Osteoblast (primary cell): Measurements from ENCODE around the gene DTX4. TPM values are rescaled to one million over a fixed set of nuclear protein-coding genes. Genes with fewer than 3 reads are reported as not detected.

Experiments
- DNase-seq: peaks from one replicate; pipeline ENCODE4 v3.0.0; 2011; ENCODE audit warnings: low spot score, mixed read lengths; ENCODE audit not compliant: insufficient read length; ENCODE audit errors: missing footprints
- H2AFZ ChIP-seq: 2 replicates; pipeline ENCODE4 v1.6.0; 2011; ENCODE audit warnings: mild to moderate bottlenecking, low read length
- H3K27ac ChIP-seq: 2 replicates; pipeline ENCODE4 v1.5.1; 2011; ENCODE audit warnings: mild to moderate bottlenecking, low read depth, low read length, moderate library complexity
- H3K27me3 ChIP-seq: 2 replicates; pipeline ENCODE4 v1.6.0; 2012; ENCODE audit warnings: mild to moderate bottlenecking, control low read depth, inconsistent platforms, low read length, moderate library complexity; ENCODE audit not compliant: insufficient read depth
- H3K36me3 ChIP-seq: 2 replicates; pipeline ENCODE4 v1.5.1; 2011; ENCODE audit warnings: mild to moderate bottlenecking, low read length, control low read depth, moderate library complexity; ENCODE audit not compliant: insufficient read depth
- H3K4me1 ChIP-seq: 2 replicates; pipeline ENCODE4 v1.5.1; 2011; ENCODE audit warnings: mild to moderate bottlenecking, low read length, control low read depth, moderate library complexity; ENCODE audit not compliant: insufficient read depth
- H3K4me2 ChIP-seq: 2 replicates; pipeline ENCODE4 v1.6.0; 2011; ENCODE audit warnings: mild to moderate bottlenecking, low read length; ENCODE audit not compliant: insufficient read depth
- H3K4me3 ChIP-seq: fragments of 200-600 bp; sonication (generic); 3 replicates; pipeline ENCODE4 v1.5.1; 2012; ENCODE audit warnings: mild to moderate bottlenecking, low read length, inconsistent platforms; ENCODE audit not compliant: insufficient read depth
- H3K79me2 ChIP-seq: 2 replicates; pipeline ENCODE4 v1.6.0; 2012; ENCODE audit warnings: mild to moderate bottlenecking, low read length, control low read depth, inconsistent platforms; ENCODE audit not compliant: insufficient read depth
- H3K9me3 ChIP-seq: 2 replicates; pipeline ENCODE4 v1.5.1; 2011; ENCODE audit warnings: low read depth, low read length, control low read depth
- H4K20me1 ChIP-seq: 2 replicates; pipeline ENCODE4 v1.6.0; 2012; ENCODE audit warnings: mild to moderate bottlenecking, low read length, control low read depth; ENCODE audit not compliant: insufficient read depth
- total RNA-seq: library from RNA; depleted of rRNA; stranded (reverse); fragments of >200 nt; gene quantifications from 2 replicates; pipeline ENCODE4 v1.2.3, GENCODE V29; 2012
- TF ChIP-seq, protein P1 (sequence below): IDR thresholded peaks from 2 replicates; pipeline ENCODE4 v1.5.1; 2011; ENCODE audit warnings: mild to moderate bottlenecking, low read depth, low read length, moderate library complexity; ENCODE audit errors: extremely low read depth

Gene DTX4
- total RNA-seq, 1 donor: under 0.01 TPM

DNA sequence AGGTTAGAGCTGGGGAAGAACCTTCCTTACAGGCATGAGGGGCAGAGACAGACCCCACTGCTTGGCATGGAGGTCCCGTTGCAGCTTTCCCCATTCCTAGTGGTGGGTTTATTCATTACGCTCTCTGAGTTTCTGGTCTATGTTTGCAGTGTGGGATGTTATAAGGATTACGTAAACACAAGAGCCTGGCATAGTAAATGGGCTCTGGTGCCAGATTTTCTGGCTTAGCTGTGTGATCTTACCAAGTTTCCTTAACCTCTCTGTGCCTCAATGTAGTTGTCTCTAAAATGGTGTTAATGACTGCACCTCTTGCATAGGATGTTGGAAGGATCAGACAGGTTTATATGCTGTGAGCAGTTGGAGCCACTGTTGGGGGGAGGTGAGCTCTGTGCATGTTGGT lies 15.1 kb downstream of the DTX4 start:
- Histone ChIP-seq H2AFZ (no peak overlapping the region), H3K79me2 (no peaks in the 10 kb centered on the region), H3K27ac (no peak overlapping the region), H4K20me1 (no peaks in the 10 kb centered on the region), H3K4me3 (no peak overlapping the region), H3K36me3 (no peaks in the 10 kb centered on the region), H3K9me3 (no peaks in the 10 kb centered on the region), H3K27me3 (peaks cover 9% of the 10 kb centered on the region), H3K4me1 (no peaks in the 10 kb centered on the region), H3K4me2 (no peak overlapping the region)
- DNase-seq: no peak
- TF ChIP-seq, protein P1, sequence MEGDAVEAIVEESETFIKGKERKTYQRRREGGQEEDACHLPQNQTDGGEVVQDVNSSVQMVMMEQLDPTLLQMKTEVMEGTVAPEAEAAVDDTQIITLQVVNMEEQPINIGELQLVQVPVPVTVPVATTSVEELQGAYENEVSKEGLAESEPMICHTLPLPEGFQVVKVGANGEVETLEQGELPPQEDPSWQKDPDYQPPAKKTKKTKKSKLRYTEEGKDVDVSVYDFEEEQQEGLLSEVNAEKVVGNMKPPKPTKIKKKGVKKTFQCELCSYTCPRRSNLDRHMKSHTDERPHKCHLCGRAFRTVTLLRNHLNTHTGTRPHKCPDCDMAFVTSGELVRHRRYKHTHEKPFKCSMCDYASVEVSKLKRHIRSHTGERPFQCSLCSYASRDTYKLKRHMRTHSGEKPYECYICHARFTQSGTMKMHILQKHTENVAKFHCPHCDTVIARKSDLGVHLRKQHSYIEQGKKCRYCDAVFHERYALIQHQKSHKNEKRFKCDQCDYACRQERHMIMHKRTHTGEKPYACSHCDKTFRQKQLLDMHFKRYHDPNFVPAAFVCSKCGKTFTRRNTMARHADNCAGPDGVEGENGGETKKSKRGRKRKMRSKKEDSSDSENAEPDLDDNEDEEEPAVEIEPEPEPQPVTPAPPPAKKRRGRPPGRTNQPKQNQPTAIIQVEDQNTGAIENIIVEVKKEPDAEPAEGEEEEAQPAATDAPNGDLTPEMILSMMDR: no peak

DNA sequence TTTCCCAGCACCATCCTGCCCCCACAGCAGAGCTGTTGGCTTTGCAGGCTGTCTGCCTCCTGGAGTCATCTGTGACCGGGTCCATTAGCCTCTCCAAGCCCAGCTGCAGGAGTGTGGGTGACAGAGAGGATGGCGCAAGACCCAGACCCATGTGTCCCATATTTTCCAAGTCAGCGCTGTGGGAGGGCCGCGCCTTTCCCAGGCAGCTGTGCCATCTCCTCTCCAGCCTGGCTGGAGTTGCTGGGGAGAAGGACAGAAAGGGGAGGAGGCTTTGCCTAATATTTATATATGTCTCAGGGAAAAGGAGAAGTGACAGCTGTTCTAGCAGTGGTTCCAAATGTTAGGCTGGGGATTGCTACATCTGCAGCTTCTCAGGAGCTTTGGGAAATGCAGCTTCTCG lies 15.7 kb downstream of the DTX4 start:
- Histone ChIP-seq H3K36me3 (no peaks in the 10 kb centered on the region), H3K27me3 (peaks cover 9% of the 10 kb centered on the region), H4K20me1 (no peaks in the 10 kb centered on the region), H3K4me3 (no peak overlapping the region), H3K27ac (no peak overlapping the region), H3K79me2 (no peaks in the 10 kb centered on the region), H3K4me2 (no peak overlapping the region), H3K9me3 (no peaks in the 10 kb centered on the region), H3K4me1 (no peaks in the 10 kb centered on the region), H2AFZ (no peak overlapping the region)
- DNase-seq: no peak
- TF ChIP-seq, protein P1: no peak

DNA sequence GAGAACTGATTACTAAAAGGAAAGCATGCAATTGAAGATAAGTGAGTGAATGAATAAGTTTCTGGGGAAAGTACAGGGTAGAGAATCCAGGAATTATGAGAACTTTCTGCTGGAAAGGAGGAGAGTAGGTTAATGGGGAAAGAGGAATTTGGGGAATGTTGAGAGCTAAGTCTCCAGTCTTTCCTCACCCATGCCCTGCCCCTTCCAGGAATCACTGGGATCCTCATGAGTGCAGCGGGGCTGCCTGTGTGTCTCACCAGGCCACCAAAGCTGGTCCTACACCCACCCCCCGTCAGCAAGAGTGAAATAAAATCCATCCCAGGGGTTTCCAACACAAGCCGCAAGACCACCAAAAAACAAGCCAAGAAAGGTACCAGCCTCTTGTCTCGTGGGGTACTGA lies 17.0 kb downstream of the DTX4 start:
- Histone ChIP-seq H3K27me3 (peaks cover 9% of the 10 kb centered on the region), H3K79me2 (no peaks in the 10 kb centered on the region), H3K4me3 (no peak overlapping the region), H3K27ac (no peak overlapping the region), H3K9me3 (no peaks in the 10 kb centered on the region), H3K36me3 (no peaks in the 10 kb centered on the region), H4K20me1 (no peaks in the 10 kb centered on the region), H3K4me1 (no peaks in the 10 kb centered on the region), H3K4me2 (no peak overlapping the region), H2AFZ (no peak overlapping the region)
- no peak for DNase-seq
- TF ChIP-seq, protein P1: no peak

DNA sequence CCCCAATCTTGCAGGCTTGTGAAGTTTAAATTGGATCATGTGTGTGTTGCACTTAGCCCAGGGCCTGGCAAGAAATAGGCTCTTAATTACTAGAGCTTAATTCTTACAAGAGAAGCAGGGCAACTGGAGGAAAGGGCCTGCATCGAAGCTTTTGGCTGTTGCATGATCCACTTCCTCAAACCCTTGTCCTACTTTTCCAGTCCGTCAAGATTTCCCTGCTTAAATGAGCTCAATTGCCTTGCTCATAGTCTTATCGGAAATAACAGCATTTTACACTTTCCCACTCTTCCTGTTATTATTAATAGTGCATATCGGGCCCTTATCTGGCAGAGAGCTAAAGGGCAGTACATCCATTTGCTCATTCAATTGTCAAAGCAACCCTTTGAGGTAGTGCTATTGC lies 18.1 kb downstream of the DTX4 start:
- H4K20me1 ChIP-seq: no peaks in the 10 kb centered on the region
- H3K9me3 ChIP-seq: no peaks in the 10 kb centered on the region
- no peak overlapping the region for H3K4me3 ChIP-seq
- no peaks in the 10 kb centered on the region for H3K4me1 ChIP-seq
- H3K27me3 ChIP-seq: peaks cover 10% of the 10 kb centered on the region
- TF ChIP-seq, protein P1: no peak
- DNase-seq: no peak
- H3K79me2 ChIP-seq: no peaks in the 10 kb centered on the region
- H3K4me2 ChIP-seq: no peak overlapping the region
- no peak overlapping the region for H3K27ac ChIP-seq
- H2AFZ ChIP-seq: no peak overlapping the region
- no peaks in the 10 kb centered on the region for H3K36me3 ChIP-seq
